ENCODE results near the gene SLC10A7.

DNA sequence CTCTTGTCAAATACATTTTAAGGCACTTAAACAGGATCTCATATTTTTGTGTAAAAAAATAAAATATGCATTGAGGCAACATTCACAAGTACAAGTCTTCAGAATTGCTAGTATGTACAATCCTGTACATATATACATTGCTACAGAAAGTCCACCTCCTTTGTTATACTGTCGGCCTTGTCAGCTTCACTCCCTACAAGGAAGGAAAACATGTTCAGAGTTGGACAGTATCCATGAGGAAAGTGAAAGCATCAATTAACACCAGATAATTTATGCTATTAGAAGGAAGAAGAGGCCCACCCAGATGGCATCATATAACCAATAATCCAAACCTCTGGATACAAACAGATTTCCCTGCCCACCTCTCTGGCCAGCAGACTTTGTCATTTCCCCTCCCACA lies 265.4 kb downstream of the SLC10A7 start:
- TF ChIP-seq RAD21 (IDR thresholded peaks at IDR 0.05) (no peak), JUND (IDR thresholded peaks at IDR 0.05) (no peak), RXRA (IDR thresholded peaks at IDR 0.05) (no peak)
- TF ChIP-seq, protein P1, sequence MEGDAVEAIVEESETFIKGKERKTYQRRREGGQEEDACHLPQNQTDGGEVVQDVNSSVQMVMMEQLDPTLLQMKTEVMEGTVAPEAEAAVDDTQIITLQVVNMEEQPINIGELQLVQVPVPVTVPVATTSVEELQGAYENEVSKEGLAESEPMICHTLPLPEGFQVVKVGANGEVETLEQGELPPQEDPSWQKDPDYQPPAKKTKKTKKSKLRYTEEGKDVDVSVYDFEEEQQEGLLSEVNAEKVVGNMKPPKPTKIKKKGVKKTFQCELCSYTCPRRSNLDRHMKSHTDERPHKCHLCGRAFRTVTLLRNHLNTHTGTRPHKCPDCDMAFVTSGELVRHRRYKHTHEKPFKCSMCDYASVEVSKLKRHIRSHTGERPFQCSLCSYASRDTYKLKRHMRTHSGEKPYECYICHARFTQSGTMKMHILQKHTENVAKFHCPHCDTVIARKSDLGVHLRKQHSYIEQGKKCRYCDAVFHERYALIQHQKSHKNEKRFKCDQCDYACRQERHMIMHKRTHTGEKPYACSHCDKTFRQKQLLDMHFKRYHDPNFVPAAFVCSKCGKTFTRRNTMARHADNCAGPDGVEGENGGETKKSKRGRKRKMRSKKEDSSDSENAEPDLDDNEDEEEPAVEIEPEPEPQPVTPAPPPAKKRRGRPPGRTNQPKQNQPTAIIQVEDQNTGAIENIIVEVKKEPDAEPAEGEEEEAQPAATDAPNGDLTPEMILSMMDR (IDR thresholded peaks at IDR 0.05; ENCODE audit: low read depth, low read length, missing input control): no peak
- TF ChIP-seq, protein P2, sequence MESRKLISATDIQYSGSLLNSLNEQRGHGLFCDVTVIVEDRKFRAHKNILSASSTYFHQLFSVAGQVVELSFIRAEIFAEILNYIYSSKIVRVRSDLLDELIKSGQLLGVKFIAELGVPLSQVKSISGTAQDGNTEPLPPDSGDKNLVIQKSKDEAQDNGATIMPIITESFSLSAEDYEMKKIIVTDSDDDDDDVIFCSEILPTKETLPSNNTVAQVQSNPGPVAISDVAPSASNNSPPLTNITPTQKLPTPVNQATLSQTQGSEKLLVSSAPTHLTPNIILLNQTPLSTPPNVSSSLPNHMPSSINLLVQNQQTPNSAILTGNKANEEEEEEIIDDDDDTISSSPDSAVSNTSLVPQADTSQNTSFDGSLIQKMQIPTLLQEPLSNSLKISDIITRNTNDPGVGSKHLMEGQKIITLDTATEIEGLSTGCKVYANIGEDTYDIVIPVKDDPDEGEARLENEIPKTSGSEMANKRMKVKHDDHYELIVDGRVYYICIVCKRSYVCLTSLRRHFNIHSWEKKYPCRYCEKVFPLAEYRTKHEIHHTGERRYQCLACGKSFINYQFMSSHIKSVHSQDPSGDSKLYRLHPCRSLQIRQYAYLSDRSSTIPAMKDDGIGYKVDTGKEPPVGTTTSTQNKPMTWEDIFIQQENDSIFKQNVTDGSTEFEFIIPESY (IDR thresholded peaks at IDR 0.05): no peak
- TF ChIP-seq, protein P3, sequence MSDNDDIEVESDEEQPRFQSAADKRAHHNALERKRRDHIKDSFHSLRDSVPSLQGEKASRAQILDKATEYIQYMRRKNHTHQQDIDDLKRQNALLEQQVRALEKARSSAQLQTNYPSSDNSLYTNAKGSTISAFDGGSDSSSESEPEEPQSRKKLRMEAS (IDR thresholded peaks at IDR 0.05): no peak
